NK-92 treated with Interleukin-12 subunit alpha and Interleukin-12 subunit beta, amount 100 ng/mL, for 24 hours (cell line): ENCODE measurements around the gene SPDEF.

Source experiments
- DNase-seq: peaks from one replicate; lab custom pipeline; 2025; lab: John Stamatoyannopoulos, UW

The SPDEF gene

DNA sequence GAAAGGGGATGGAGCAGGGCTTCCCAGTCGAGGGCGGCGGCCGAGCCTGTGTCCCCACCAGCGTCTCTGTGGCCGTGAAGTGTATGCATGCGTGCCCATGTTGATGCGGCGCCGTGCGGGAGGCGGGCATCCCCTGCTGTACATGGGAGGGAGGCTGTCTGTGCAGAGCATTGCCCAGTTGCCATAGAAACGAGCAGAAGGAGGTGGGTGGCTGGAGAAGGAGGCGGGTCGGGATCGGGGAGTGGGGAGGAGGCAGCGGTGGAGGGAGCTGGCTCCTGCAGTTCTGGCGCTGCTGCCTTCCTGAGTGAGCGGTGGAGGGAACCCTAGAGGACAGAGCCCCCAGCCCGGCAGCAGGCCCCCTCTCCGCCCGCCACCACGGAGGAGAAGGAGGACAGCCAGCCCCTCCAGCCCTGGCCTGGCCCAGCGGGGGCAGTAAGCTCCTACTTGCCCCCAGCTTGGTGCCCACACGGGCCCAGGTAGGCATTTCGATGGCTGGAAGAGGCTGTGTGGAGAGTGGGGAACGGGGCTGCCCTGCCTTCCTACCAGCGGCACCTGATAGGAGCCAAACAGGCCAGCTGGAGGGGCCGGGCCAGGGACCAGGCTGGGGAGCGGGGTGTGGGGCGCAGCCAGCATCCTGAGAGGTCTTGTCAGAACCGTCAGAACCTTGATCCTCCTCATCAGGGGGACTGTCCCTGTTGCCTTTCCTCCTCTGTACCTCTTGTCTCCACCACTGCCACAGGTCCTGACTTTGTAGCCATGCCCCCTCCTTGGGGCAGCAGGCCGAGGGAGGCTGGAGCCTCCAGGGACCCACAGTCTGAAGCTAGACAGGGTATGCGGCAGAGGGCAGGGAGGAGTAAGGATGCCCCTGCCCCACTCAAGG is 41.3 kb downstream of the SPDEF start:
- DNase-seq = no peak

GRCh38 chr6:34514112-34514511 is 42.0 kb downstream of the SPDEF start:
- no peak for DNase-seq

DNA sequence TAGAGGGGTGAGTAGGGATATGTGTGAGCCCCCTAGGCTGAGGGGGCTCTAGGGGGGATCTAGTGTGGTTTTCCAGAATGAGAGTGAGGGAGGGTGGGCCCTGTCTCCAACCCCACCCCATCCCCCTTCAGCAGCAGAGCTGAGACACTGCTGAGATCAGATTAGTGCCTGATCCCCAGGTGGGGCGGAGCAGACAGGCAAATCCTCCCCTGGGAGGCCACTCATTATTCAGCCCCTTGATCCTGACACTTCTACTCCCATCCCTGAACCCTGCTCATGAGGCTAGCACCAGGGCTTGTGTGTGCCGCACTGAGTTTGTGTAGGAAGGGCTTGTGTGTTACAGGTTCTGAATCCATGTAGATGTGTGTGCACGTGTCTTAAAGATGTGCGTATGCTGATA is 42.5 kb downstream of the SPDEF start:
- DNase-seq = no peak

GRCh38 chr6:34512738-34513115 is 43.4 kb downstream of the SPDEF start:
- DNase-seq = no peak

GRCh38 chr6:34511915-34512737 is 44.0 kb downstream of the SPDEF start:
- no peak for DNase-seq

- DNase-seq = no peak
Measured at GRCh38 chr6:34511214-34511914, 44.8 kb downstream of the SPDEF start.

DNA sequence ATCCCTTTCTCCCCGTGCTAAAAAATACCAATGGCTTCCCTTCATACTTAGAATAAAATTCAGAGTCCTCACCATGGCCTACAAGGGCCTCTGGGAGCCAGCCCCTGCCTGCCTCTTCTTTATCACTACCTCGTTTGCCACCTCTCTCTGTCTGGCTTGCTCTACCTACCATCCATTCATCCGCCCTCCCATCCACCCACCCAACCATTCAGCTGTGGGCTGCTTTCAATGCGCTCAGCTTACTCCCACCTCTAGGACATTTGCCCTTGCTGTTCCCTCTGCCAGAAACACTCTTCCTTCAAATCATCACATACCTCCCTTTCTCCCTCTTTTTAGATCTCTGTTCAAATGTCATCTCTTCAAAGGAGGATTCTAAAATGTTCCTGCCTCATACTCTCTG is 45.8 kb downstream of the SPDEF start:
- no peak for DNase-seq

DNA sequence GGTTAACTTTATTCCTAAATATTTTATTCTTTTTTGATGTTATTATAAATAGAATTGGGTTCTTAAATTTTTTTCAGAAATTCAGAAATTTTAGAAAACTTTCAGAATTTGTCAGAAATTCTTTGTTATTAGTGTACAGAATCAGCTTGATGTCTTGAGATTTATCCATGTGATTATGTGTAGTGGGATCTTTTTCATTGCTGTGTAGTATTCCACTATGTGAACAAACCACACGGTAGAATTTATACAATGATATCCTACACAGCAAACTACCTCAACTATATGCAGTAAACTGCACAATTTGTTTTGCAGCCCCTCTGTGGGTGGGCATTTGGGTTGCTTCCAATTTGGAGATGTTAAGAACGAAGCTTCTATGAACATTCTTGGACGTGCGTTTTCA is 46.3 kb downstream of the SPDEF start:
- no peak for DNase-seq

DNA sequence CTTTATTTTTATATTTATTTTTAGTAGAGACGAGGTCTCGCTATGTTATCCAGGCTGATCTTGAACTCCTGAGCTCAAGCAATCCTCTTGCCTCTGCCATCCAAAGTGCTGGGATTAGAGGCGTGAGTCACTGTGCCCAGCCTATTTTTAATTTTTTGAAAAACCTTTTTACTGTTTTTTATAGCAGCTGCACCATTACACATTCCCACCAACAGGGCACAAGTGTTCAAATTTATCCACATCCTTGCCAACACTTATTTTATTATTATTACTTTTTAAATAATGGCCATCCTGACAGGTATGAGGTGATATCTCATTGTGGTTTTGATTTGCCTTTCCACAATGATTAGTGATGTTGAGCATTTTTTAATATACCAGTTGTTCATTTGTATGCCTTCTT is 47.7 kb downstream of the SPDEF start:
- no peak for DNase-seq

GRCh38 chr6:34506718-34507117 is 49.4 kb downstream of the SPDEF start:
- DNase-seq = no peak

DNA sequence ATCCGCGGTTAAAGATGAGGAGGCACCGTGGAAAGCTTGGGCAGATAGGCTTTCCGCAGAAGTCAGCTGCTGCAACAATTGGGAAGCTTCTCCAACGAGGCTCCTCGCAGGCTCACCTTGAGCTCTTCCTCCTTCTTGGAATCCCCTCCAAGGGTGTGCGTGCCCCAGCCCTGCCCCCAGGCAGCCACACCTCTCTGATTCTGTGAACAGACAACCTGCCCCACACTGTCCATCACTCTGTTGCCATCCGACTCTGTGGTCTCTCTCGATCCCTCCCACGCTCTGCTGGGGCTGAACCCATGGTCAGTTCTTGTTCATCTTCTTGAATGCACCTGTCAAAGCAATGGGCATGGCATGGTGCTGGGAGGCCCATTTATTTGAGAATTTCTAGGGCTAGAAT is 58.7 kb downstream of the SPDEF start:
- DNase-seq = no peak

GRCh38 chr6:34496103-34496685 is 59.9 kb downstream of the SPDEF start:
- DNase-seq = no peak

- no peak for DNase-seq
Measured at GRCh38 chr6:34494973-34495372, 61.2 kb downstream of the SPDEF start.

GRCh38 chr6:34493344-34493743 is 62.8 kb downstream of the SPDEF start:
- DNase-seq = no peak

GRCh38 chr6:34491091-34491430 is 65.1 kb downstream of the SPDEF start:
- no peak for DNase-seq

- DNase-seq = no peak
Measured at GRCh38 chr6:34490390-34491090, 65.6 kb downstream of the SPDEF start.

DNA sequence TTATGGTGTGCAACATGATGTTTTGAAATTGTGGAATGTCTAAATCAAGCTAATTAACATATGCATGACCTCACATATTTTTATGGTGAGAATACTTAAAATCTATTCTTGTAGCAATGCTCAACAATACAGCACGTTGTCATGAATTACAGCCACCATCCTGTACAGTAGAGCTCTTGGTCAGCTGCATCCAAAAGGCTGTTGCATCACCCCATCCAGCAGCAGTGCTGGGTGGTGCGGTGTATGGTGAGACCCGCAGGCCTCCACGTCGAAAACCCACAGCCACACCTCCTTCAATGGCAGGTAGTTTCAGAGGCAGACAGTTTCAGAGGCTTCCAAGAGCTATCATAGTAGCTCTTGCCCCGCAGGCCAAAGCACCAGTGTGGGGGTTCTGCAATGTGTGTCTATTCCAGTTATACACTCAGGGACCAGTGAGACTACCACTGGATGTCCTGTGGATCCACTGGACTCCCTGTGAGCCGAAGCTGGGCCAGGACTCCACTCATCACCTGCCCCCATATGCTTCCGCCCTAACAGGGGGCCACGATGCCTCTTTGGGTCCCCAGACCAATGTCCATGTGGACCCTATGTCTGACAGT is 66.8 kb downstream of the SPDEF start:
- no peak for DNase-seq
